Heart left ventricle (tissue), 13 donors: Measurements from ENCODE around the gene RAP1GDS1.

Source experiments
- POLR2A ChIP-seq, 2 donors: fragments of 450-650 bp; IDR thresholded peaks; one replicate each; pipeline ENCODE4 v1.6.1; 2017; ENCODE audit warnings: antibody characterized with exemption in 2 of 2, mild to moderate bottlenecking in 2 of 2, moderate library complexity in 2 of 2
- TF ChIP-seq, protein P1 (sequence below), 12 donors: fragments of 200-600 bp; sonication (generic) in 4 of 12; IDR thresholded peaks; one replicate each; pipeline versions ENCODE4 v1.5.0 to v1.8.0; 2018 to 2022; ENCODE audit warnings: antibody characterized with exemption in 12 of 12, mild to moderate bottlenecking in 5 of 12
- donor health status: ischemic (EF 13 %, LVEDD 7.1; RV severe dilation, severe dysfunction).
- donor health status: DM: no; HTN: yes; CAD: no.
- donor health status: DM: no; HTN: no; CAD: no.
- donor health status: ischemic (EF 25% LVEDD 6.9; RV normal size, moderate dysfunction).
- donor health status: ischemic (EF 25% LVEDD 5.7; RV mildly dilated, moderate dysfunction).
- donor health status: ischemic (EF 35%, LVEDD 5.7; RV mildly dilated, moderate dysfunction).
- donor health status: nonischemic (EF 11% LVEDD 7.7; RV severe dilation, severe dysfunction).
- donor health status: DM: yes; HTN: yes; CAD: no.
- donor health status: PGD.
- donor health status: ischemic (EF 29% LVEDD 5.4; RV normal size, mild dysfunction).
- donor health status: nonischemic (EF 23%, LVEDD 6.1; RV moderate dilation, normal function).

DNA sequence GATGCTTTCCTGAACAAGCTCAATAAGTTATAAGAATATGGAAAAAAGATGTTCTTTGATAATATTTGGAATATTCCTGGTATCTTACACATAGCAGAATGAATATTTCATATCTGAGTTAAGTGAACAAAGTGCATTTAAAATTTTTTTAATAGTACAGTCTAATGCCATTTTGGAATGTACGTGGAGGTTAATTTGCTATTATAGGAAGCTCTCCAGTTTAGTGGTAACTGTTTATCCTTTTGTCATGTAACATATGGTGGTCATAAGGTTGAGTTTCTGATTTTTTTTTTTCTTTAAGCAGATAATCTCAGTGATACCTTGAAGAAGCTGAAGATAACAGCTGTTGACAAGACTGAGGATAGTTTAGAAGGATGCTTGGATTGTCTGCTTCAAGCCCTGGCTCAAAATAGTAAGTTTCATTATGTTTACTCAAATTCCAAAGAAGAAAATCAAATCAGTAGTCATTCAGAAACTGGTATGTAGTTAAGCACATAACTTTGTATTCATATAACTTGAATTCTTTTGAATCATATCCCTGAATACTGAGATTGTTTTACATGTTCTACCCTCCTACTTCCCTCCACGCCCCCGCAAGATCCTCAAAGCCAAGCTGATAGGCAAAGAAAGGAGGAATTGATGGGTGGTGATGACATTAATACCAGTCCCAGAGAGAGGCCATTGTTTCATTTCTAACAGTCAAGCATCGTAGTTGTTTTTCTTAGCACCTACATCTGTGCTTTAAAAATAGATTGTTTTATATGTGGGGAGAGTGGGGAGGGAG is 32.1 kb downstream of the RAP1GDS1 start:
- TF ChIP-seq, protein P1, sequence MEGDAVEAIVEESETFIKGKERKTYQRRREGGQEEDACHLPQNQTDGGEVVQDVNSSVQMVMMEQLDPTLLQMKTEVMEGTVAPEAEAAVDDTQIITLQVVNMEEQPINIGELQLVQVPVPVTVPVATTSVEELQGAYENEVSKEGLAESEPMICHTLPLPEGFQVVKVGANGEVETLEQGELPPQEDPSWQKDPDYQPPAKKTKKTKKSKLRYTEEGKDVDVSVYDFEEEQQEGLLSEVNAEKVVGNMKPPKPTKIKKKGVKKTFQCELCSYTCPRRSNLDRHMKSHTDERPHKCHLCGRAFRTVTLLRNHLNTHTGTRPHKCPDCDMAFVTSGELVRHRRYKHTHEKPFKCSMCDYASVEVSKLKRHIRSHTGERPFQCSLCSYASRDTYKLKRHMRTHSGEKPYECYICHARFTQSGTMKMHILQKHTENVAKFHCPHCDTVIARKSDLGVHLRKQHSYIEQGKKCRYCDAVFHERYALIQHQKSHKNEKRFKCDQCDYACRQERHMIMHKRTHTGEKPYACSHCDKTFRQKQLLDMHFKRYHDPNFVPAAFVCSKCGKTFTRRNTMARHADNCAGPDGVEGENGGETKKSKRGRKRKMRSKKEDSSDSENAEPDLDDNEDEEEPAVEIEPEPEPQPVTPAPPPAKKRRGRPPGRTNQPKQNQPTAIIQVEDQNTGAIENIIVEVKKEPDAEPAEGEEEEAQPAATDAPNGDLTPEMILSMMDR (IDR thresholded peaks at IDR 0.05) = no peak
- no peak for TF ChIP-seq POLR2A (IDR thresholded peaks at IDR 0.05)
